HepG2 (cell line): ENCODE data around the gene LEMD2. TPM values are rescaled to one million over a fixed set of nuclear protein-coding genes. Genes with fewer than 3 reads are reported as not detected.

Experiments used
- ATAC-seq: fragments of 200-7000 bp; cut with Tn5 transposase; 3 replicates; pipeline ENCODE4 v1.9.1; 2020; ENCODE audit warnings: mild to moderate bottlenecking, moderate library complexity
- BruUV-seq: library from RNA; stranded (reverse); fragments of 400-500 nt; replicated peaks from 2 replicates; lab custom pipeline; 2021; lab: Mats Ljungman, UMichigan
- CTCF ChIA-PET: fragments of 300-600 bp; formaldehyde crosslinking; extraction: SDS; loops from one replicate; lab custom pipeline; 2021; ENCODE audit warnings: low total read pairs, inconsistent platforms, low intra/inter-chr PET ratio; lab: Yijun Ruan, JAX
- POLR2A ChIA-PET: fragments of 350-600 bp; sonication (Branson Sonifier 250); formaldehyde crosslinking; loops from one replicate; lab custom pipeline; 2020; ENCODE audit warnings: antibody characterized with exemption, inconsistent platforms; lab: Yijun Ruan, JAX
- DNase-seq: peaks from one replicate; pipeline ENCODE4 v3.0.0-alpha.2; 2015; ENCODE audit warnings: low spot score
- FAIRE-seq: peaks from 3 replicates; lab custom pipeline; 2011; peaks lifted over from hg19 to GRCh38; lab: Jason Lieb, UNC
- H2AFZ ChIP-seq: one replicate; pipeline ENCODE4 v1.6.1; 2011; ENCODE audit warnings: low read length, inconsistent platforms
- H3K27ac ChIP-seq: fragments of 300-600 bp; 3 replicates; pipeline ENCODE4 v1.8.0; 2011; ENCODE audit warnings: mixed run types, mild to moderate bottlenecking, mixed read lengths, low read length, inconsistent platforms; ENCODE audit not compliant: insufficient read depth; ENCODE audit errors: extremely low read length
- H3K27me3 ChIP-seq, 2 experiments: fragments of 200-600 bp in 1 of 2; 2 replicates in 1 of 2; 3 replicates in 1 of 2; pipeline versions ENCODE4 v1.6.0 to v1.8.0; 2011; ENCODE audit warnings: low read length in 2 of 2, mild to moderate bottlenecking in 2 of 2, moderate library complexity in 2 of 2, inconsistent platforms in 1 of 2; ENCODE audit not compliant: insufficient read depth in 2 of 2, control insufficient read depth in 1 of 2
- H3K36me3 ChIP-seq, 2 experiments: fragments of 200-600 bp in 1 of 2; replicated peaks in 1 of 2; 2 replicates in 1 of 2; 3 replicates in 1 of 2; pipeline versions ENCODE4 v1.5.1 to v1.8.0; 2011; ENCODE audit warnings: low read length in 2 of 2, inconsistent platforms in 1 of 2; ENCODE audit not compliant: insufficient read depth in 2 of 2, control insufficient read depth in 1 of 2
- H3K4me1 ChIP-seq: 2 replicates; pipeline ENCODE4 v1.5.1; 2012; ENCODE audit warnings: low read length, inconsistent platforms; ENCODE audit not compliant: insufficient read depth
- H3K4me2 ChIP-seq: 2 replicates; pipeline ENCODE4 v1.6.0; 2011; ENCODE audit warnings: low read depth, low read length, inconsistent platforms
- H3K4me3 ChIP-seq, 3 experiments: fragments of 200-600 bp in 1 of 3; sonication (generic), shearing (Covaris generic) in 1 of 3; replicated peaks in 1 of 3; 2 replicates each; pipeline ENCODE4 v1.5.1; 2011 to 2016; ENCODE audit warnings: low read length in 3 of 3, inconsistent platforms in 2 of 3, low read depth in 2 of 3, mild to moderate bottlenecking in 2 of 3, control low read depth in 1 of 3, mixed read lengths in 1 of 3; ENCODE audit not compliant: insufficient read depth in 1 of 3
- H3K79me2 ChIP-seq: one replicate; pipeline ENCODE4 v1.6.1; 2011; ENCODE audit warnings: low read length, inconsistent platforms; ENCODE audit not compliant: insufficient read depth
- H3K9ac ChIP-seq: 2 replicates; pipeline ENCODE4 v1.6.0; 2011; ENCODE audit warnings: mild to moderate bottlenecking, low read depth, low read length, inconsistent platforms; ENCODE audit not compliant: insufficient read depth
- H3K9me3 ChIP-seq: 2 replicates; pipeline ENCODE4 v1.5.1; 2012; ENCODE audit warnings: mild to moderate bottlenecking, low read length
- H4K20me1 ChIP-seq: 2 replicates; pipeline ENCODE4 v1.6.0; 2011; ENCODE audit warnings: inconsistent platforms, mild to moderate bottlenecking, low read length, moderate library complexity; ENCODE audit not compliant: insufficient read depth
- DNMT1 ChIP-seq: sonication (generic); formaldehyde crosslinking; IDR thresholded peaks from 2 replicates; pipeline ENCODE4 v1.5.1; 2020; ENCODE audit warnings: mild to moderate bottlenecking, missing genetic modification reagents
- ELF3 ChIP-seq: IDR thresholded peaks from 2 replicates; pipeline ENCODE4 v1.6.1; 2016; ENCODE audit warnings: missing genetic modification reagents, missing compliant biosample characterization
- HOXA3 ChIP-seq: sonication (generic); formaldehyde crosslinking; IDR thresholded peaks from 2 replicates; pipeline ENCODE4 v1.5.0; 2020; ENCODE audit warnings: missing genetic modification reagents
- POGZ ChIP-seq: sonication (generic); formaldehyde crosslinking; IDR thresholded peaks from 2 replicates; pipeline ENCODE4 v1.4.0; 2020; ENCODE audit warnings: mild to moderate bottlenecking, missing genetic modification reagents
- ZSCAN30 ChIP-seq: sonication (generic); formaldehyde crosslinking; IDR thresholded peaks from 2 replicates; pipeline ENCODE4 v1.5.0; 2020; ENCODE audit warnings: mild to moderate bottlenecking, missing genetic modification reagents
- WGBS: methylation state at CpG from one replicate; pipeline ENCODE4 v1.1.6; 2017; ENCODE audit warnings: low lambda C conversion rate; 5-methylcytosine and 5-hydroxymethylcytosine counted together
- in situ Hi-C: cut with HindIII; loops from 2 replicates; pipeline ENCODE4 v1.10.0; 2017; ENCODE audit warnings: low pct_unique_long_range_greater_than_20kb; ENCODE audit not compliant: extremely low pct_ligation_motif_present
- intact Hi-C: fragments of 100-400 bp; cut with micrococcal nuclease; formaldehyde crosslinking; loops from one replicate; pipeline ENCODE4 v1.10.0; 2022; ENCODE audit not compliant: unreplicated experiment
- polyA plus RNA-seq, 8 experiments: library from polyadenylated mRNA; depleted of rRNA in 3 of 8; stranded (reverse) in 7 of 8; unstranded in 1 of 8; fragments of >200 nt; fragmentation: Illumina TruSeq in 4 of 8; extraction: Trizol in 4 of 8; gene quantifications; 2 replicates each; pipeline versions ENCODE4 v1.2.1 to v1.2.3, GENCODE V29; 2011 to 2016; ENCODE audit warnings: low read depth in 4 of 8, missing spikeins in 1 of 8, mixed read lengths in 1 of 8; ENCODE audit not compliant: insufficient read depth in 1 of 8
- total RNA-seq, 5 experiments: library from RNA; depleted of rRNA; stranded (reverse); fragments of >200 nt; fragmentation: Illumina TruSeq; extraction: Trizol; gene quantifications; 2 replicates each; pipeline ENCODE4 v1.2.3, GENCODE V29; 2016; ENCODE audit warnings: low read depth in 1 of 5
- TF ChIP-seq, protein P1 (sequence below): IDR thresholded peaks from 2 replicates; pipeline ENCODE4 v1.6.1; 2012; ENCODE audit warnings: low read depth, low read length, improper control_type of control experiment

The LEMD2 gene
- total and polyA plus RNA-seq, 2 of the 13 experiments (the other 11 are each of a cell fraction or from before 2014, with no cell fraction given) = 45.2 to 62.9 TPM

DNA sequence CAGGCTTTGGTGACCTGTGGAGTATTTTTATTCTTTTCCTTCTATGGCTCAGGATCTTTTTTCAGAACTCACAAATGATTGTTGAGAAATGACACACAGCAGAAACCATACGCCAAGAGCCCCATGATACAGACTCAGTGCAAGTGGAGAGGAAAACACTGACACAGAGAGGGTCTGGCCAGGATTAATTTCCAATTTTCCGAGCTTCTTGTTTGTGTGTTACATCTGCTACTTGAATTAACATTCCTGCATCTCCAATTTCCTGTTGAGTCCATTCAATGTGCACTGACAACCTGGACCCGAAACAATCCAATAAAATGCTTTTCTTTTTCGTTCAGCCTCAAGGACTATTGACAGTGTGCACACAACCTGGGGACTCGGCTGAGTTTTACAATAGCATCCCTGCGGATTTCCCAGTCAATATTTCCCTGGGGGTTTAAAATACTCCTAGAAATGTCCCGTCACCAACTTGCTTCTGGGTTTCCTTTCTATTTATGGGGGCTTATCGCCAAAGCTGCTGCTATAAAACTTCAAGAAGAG, 19.8 kb upstream of the LEMD2 start:
- Histone ChIP-seq H3K27ac (no peak overlapping the region), H3K4me3 (no peak overlapping the region), H4K20me1 (peaks cover 6% of the 10 kb centered on the region; the same call in 1 of the 2 replicates), H3K9me3 (no peaks in the 10 kb centered on the region), H3K9ac (no peak overlapping the region), H3K4me1 (no peaks in the 10 kb centered on the region), H2AFZ (no peak overlapping the region), H3K36me3 (no peaks in the 10 kb centered on the region), H3K27me3 (peaks cover 8 to 64% of the 10 kb centered on the region in 2 experiments; a peak in 4 of 5 replicates), H3K4me2 (no peak overlapping the region), H3K79me2 (no peaks in the 10 kb centered on the region)
- DNase-seq (no peak), FAIRE-seq (no peak), ATAC-seq (no peak)
- POLR2A ChIA-PET = no interaction called here
- TF ChIP-seq POGZ = no peak
- TF ChIP-seq ELF3 (CRISPR knock-in tag) = no peak
- TF ChIP-seq, protein P1, sequence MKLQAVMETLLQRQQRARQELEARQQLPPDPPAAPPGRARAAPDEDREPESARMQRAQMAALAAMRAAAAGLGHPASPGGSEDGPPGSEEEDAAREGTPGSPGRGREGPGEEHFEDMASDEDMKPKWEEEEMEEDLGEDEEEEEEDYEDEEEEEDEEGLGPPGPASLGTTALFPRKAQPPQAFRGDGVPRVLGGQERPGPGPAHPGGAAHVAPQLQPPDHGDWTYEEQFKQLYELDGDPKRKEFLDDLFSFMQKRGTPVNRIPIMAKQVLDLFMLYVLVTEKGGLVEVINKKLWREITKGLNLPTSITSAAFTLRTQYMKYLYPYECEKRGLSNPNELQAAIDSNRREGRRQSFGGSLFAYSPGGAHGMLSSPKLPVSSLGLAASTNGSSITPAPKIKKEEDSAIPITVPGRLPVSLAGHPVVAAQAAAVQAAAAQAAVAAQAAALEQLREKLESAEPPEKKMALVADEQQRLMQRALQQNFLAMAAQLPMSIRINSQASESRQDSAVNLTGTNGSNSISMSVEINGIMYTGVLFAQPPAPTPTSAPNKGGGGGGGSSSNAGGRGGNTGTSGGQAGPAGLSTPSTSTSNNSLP = no peak
- no peak for TF ChIP-seq HOXA3 (CRISPR knock-in tag)
- WGBS = 8% methylated on average over 8 of the region's 8 CpGs
- in situ Hi-C loops (no loop called here), intact Hi-C loops (no loop called here)
- CTCF ChIA-PET = no interaction called here
- BruUV-seq = no TSS peak

GRCh38 chr6:33807606-33808005, 18.7 kb upstream of the LEMD2 start:
- Histone ChIP-seq H3K27me3 (peaks cover 8 to 71% of the 10 kb centered on the region in 2 experiments; a peak in 4 of 5 replicates), H3K79me2 (no peaks in the 10 kb centered on the region), H3K4me3 (no peak overlapping the region), H3K9ac (no peak overlapping the region), H3K4me2 (no peak overlapping the region), H3K36me3 (no peaks in the 10 kb centered on the region), H3K4me1 (no peaks in the 10 kb centered on the region), H3K9me3 (no peaks in the 10 kb centered on the region), H3K27ac (no peak overlapping the region), H2AFZ (no peak overlapping the region), H4K20me1 (no peaks in the 10 kb centered on the region; the same call in 1 of the 2 replicates)
- BruUV-seq = no TSS peak
- CTCF ChIA-PET = no interaction called here
- ATAC-seq (no peak), FAIRE-seq (no peak), DNase-seq (no peak)
- intact Hi-C loops (no loop called here), in situ Hi-C loops (no loop called here)
- 7% methylated on average over 6 of the region's 6 CpGs for WGBS
- TF ChIP-seq DNMT1 (no peak), ZSCAN30 (CRISPR knock-in tag) (no peak)
- POLR2A ChIA-PET = no interaction called here
